ENCODE results near the gene ADD2.

DNA sequence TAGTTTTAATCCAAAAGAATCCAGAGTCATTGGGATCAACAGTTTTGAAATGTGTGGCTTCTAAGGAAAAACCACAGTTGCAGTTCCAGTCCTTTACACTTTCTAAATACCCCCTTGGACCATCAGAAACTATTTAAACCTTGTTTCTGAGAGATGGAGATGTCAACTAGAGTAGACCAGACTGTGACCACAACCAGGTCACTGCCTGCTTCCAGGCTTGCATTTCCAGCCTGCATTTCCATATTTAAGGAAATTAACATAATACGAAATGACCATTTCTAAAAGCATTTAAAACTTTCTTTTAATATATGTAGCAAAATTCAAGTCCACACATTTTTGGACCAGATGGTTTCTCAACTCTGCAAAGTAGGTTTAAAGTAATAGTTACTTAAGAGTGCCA is 38.4 kb downstream of the ADD2 start:
- TF ChIP-seq, protein P1, sequence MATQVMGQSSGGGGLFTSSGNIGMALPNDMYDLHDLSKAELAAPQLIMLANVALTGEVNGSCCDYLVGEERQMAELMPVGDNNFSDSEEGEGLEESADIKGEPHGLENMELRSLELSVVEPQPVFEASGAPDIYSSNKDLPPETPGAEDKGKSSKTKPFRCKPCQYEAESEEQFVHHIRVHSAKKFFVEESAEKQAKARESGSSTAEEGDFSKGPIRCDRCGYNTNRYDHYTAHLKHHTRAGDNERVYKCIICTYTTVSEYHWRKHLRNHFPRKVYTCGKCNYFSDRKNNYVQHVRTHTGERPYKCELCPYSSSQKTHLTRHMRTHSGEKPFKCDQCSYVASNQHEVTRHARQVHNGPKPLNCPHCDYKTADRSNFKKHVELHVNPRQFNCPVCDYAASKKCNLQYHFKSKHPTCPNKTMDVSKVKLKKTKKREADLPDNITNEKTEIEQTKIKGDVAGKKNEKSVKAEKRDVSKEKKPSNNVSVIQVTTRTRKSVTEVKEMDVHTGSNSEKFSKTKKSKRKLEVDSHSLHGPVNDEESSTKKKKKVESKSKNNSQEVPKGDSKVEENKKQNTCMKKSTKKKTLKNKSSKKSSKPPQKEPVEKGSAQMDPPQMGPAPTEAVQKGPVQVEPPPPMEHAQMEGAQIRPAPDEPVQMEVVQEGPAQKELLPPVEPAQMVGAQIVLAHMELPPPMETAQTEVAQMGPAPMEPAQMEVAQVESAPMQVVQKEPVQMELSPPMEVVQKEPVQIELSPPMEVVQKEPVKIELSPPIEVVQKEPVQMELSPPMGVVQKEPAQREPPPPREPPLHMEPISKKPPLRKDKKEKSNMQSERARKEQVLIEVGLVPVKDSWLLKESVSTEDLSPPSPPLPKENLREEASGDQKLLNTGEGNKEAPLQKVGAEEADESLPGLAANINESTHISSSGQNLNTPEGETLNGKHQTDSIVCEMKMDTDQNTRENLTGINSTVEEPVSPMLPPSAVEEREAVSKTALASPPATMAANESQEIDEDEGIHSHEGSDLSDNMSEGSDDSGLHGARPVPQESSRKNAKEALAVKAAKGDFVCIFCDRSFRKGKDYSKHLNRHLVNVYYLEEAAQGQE (IDR thresholded peaks at IDR 0.05; ENCODE audit: unreplicated experiment): no peak
- TF ChIP-seq, protein P2, sequence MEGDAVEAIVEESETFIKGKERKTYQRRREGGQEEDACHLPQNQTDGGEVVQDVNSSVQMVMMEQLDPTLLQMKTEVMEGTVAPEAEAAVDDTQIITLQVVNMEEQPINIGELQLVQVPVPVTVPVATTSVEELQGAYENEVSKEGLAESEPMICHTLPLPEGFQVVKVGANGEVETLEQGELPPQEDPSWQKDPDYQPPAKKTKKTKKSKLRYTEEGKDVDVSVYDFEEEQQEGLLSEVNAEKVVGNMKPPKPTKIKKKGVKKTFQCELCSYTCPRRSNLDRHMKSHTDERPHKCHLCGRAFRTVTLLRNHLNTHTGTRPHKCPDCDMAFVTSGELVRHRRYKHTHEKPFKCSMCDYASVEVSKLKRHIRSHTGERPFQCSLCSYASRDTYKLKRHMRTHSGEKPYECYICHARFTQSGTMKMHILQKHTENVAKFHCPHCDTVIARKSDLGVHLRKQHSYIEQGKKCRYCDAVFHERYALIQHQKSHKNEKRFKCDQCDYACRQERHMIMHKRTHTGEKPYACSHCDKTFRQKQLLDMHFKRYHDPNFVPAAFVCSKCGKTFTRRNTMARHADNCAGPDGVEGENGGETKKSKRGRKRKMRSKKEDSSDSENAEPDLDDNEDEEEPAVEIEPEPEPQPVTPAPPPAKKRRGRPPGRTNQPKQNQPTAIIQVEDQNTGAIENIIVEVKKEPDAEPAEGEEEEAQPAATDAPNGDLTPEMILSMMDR (conservative IDR thresholded peaks at IDR 0.05; ENCODE audit: low read depth in 2 of 2): no peak
- TF ChIP-seq EZH2phosphoT487 (IDR thresholded peaks at IDR 0.05; ENCODE audit: unreplicated experiment) (no peak), EZH2 (IDR thresholded peaks at IDR 0.05; ENCODE audit: low read depth, unreplicated experiment) (no peak), POLR2AphosphoS5 (IDR thresholded peaks at IDR 0.05; ENCODE audit: low read depth) (no peak), CREB1 (CRISPR knock-in tag; IDR thresholded peaks at IDR 0.05; ENCODE audit: low read depth) (no peak), STAT1 (IDR thresholded peaks at IDR 0.05; ENCODE audit: unreplicated experiment) (no peak)
- TF ChIP-seq, protein P3, sequence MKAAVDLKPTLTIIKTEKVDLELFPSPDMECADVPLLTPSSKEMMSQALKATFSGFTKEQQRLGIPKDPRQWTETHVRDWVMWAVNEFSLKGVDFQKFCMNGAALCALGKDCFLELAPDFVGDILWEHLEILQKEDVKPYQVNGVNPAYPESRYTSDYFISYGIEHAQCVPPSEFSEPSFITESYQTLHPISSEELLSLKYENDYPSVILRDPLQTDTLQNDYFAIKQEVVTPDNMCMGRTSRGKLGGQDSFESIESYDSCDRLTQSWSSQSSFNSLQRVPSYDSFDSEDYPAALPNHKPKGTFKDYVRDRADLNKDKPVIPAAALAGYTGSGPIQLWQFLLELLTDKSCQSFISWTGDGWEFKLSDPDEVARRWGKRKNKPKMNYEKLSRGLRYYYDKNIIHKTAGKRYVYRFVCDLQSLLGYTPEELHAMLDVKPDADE (IDR thresholded peaks at IDR 0.05): no peak

Measured in GM23338 (cell line).